H1 (cell line): ENCODE measurements around the gene PTPRD. TPM values are rescaled to one million over a fixed set of nuclear protein-coding genes. Genes with fewer than 3 reads are reported as not detected.

ENCODE experiments used
- CTCF ChIA-PET: fragments of 300-600 bp; sonication (Branson Sonifier 250); formaldehyde crosslinking; loops from one replicate; lab custom pipeline; 2021; ENCODE audit not compliant: partially characterized antibody; lab: Charles Lee
- POLR2A ChIA-PET: fragments of 300-600 bp; sonication (Branson Sonifier 250); formaldehyde crosslinking; loops from one replicate; lab custom pipeline; 2021; ENCODE audit warnings: inconsistent platforms; ENCODE audit not compliant: partially characterized antibody; lab: Charles Lee
- DNase-seq, 2 experiments: peaks; one replicate each; pipeline versions ENCODE4 v3.0.0 to v3.0.0-alpha.2; 2010 to 2022; ENCODE audit warnings: low spot score in 2 of 2, low read depth in 1 of 2, mixed read lengths in 1 of 2
- FAIRE-seq: peaks from 2 replicates; lab custom pipeline; 2011; peaks lifted over from hg19 to GRCh38; lab: Jason Lieb, UNC
- H2AFZ ChIP-seq: 2 replicates; pipeline ENCODE4 v1.8.1; 2012; ENCODE audit warnings: low read length, inconsistent platforms
- H2AK5ac ChIP-seq: 2 replicates; pipeline ENCODE4 v1.6.1; 2013; ENCODE audit warnings: low read depth, low read length
- H2BK120ac ChIP-seq: replicated peaks from 2 replicates; pipeline ENCODE3; 2013; ENCODE audit warnings: low read depth, low read length, inconsistent platforms
- H2BK12ac ChIP-seq: 2 replicates; pipeline ENCODE4 v1.6.1; 2013; ENCODE audit warnings: low read depth, low read length
- H2BK15ac ChIP-seq: 2 replicates; pipeline ENCODE4 v1.6.1; 2013; ENCODE audit warnings: low read length
- H2BK20ac ChIP-seq: 2 replicates; pipeline ENCODE4 v1.6.1; 2013; ENCODE audit warnings: low read length
- H2BK5ac ChIP-seq: 2 replicates; pipeline ENCODE4 v1.6.1; 2013; ENCODE audit warnings: low read depth, low read length
- H3K14ac ChIP-seq: 2 replicates; pipeline ENCODE4 v1.6.1; 2013; ENCODE audit warnings: inconsistent platforms; ENCODE audit not compliant: insufficient read length
- H3K18ac ChIP-seq: 2 replicates; pipeline ENCODE4 v1.6.1; 2013; ENCODE audit warnings: low read length; ENCODE audit errors: extremely low read depth
- H3K23ac ChIP-seq: 2 replicates; pipeline ENCODE4 v1.6.1; 2013; ENCODE audit warnings: inconsistent platforms; ENCODE audit not compliant: insufficient read length
- H3K23me2 ChIP-seq: 2 replicates; pipeline ENCODE4 v1.6.1; 2013; ENCODE audit warnings: low read depth, low read length
- H3K27ac ChIP-seq: 2 replicates; pipeline ENCODE4 v1.6.1; 2011; ENCODE audit warnings: low read depth, low read length, inconsistent platforms
- H3K27me3 ChIP-seq, 4 experiments: replicated peaks in 1 of 4; 1 replicate in 1 of 4; 2 replicates in 3 of 4; pipeline versions ENCODE4 v1.6.1 to v1.8.1; 2011 to 2013; ENCODE audit warnings: low read length in 3 of 4, mild to moderate bottlenecking in 3 of 4, inconsistent platforms in 2 of 4, mixed read lengths in 2 of 4, moderate library complexity in 1 of 4; ENCODE audit not compliant: control insufficient read depth in 3 of 4, insufficient read depth in 3 of 4; ENCODE audit errors: extremely low read depth in 1 of 4
- H3K36me3 ChIP-seq, 4 experiments: 2 replicates each; pipeline versions ENCODE4 v1.6.1 to v1.8.1; 2011 to 2013; ENCODE audit warnings: mild to moderate bottlenecking in 4 of 4, low read length in 3 of 4, moderate library complexity in 2 of 4, control low read depth in 1 of 4, inconsistent platforms in 1 of 4; ENCODE audit not compliant: insufficient read depth in 4 of 4, control insufficient read depth in 2 of 4
- H3K4ac ChIP-seq: replicated peaks from 2 replicates; pipeline ENCODE3; 2013; ENCODE audit warnings: low read length, low read depth, mixed read lengths, inconsistent platforms; ENCODE audit not compliant: insufficient read length
- H3K4me1 ChIP-seq, 4 experiments: replicated peaks in 1 of 4; 1 replicate in 1 of 4; 2 replicates in 3 of 4; pipeline versions ENCODE4 v1.6.1 to v1.8.1; 2011 to 2013; ENCODE audit warnings: low read length in 3 of 4, inconsistent platforms in 2 of 4, mixed read lengths in 1 of 4; ENCODE audit not compliant: insufficient read depth in 4 of 4, control insufficient read depth in 3 of 4
- H3K4me2 ChIP-seq, 2 experiments: 2 replicates each; pipeline versions ENCODE4 v1.6.1 to v1.8.1; 2011 to 2013; ENCODE audit warnings: low read depth in 2 of 2, low read length in 2 of 2, control low read depth in 1 of 2, inconsistent platforms in 1 of 2, mild to moderate bottlenecking in 1 of 2; ENCODE audit not compliant: insufficient read depth in 1 of 2
- H3K4me3 ChIP-seq, 4 experiments: fragments of 200-600, 300-600 bp in 1 of 4; sonication (generic), shearing (Covaris generic), sonication (Bioruptor Twin) in 1 of 4; 2 replicates each; pipeline versions ENCODE4 v1.5.1 to v1.8.1; 2011 to 2016; ENCODE audit warnings: low read length in 4 of 4, low read depth in 3 of 4, control low read depth in 2 of 4, inconsistent platforms in 2 of 4, mild to moderate bottlenecking in 2 of 4, mixed read lengths in 1 of 4, moderate library complexity in 1 of 4; ENCODE audit not compliant: insufficient read depth in 2 of 4; ENCODE audit errors: extremely low read depth in 1 of 4
- H3K56ac ChIP-seq: replicated peaks from 2 replicates; pipeline ENCODE3; 2013; ENCODE audit warnings: low read depth, mild to moderate bottlenecking, mixed read lengths, low read length, inconsistent platforms; ENCODE audit not compliant: insufficient read length
- H3K79me1 ChIP-seq: 2 replicates; pipeline ENCODE4 v1.6.1; 2013; ENCODE audit warnings: low read depth, low read length, control low read depth
- H3K79me2 ChIP-seq, 2 experiments: 2 replicates each; pipeline versions ENCODE4 v1.6.1 to v1.8.1; 2012 to 2013; ENCODE audit warnings: low read length in 2 of 2, mild to moderate bottlenecking in 2 of 2, inconsistent platforms in 1 of 2; ENCODE audit not compliant: insufficient read depth in 2 of 2, control insufficient read depth in 1 of 2
- H3K9ac ChIP-seq, 4 experiments: replicated peaks in 1 of 4; 1 replicate in 1 of 4; 2 replicates in 3 of 4; pipeline versions ENCODE4 v1.6.1 to v1.8.1; 2011 to 2013; ENCODE audit warnings: low read depth in 3 of 4, low read length in 3 of 4, control low read depth in 2 of 4, mild to moderate bottlenecking in 2 of 4, moderate library complexity in 2 of 4, inconsistent platforms in 1 of 4; ENCODE audit errors: extremely low read depth in 1 of 4
- H3K9me3 ChIP-seq, 2 experiments: 2 replicates each; pipeline versions ENCODE4 v1.6.1 to v1.8.1; 2012 to 2013; ENCODE audit warnings: mild to moderate bottlenecking in 2 of 2, moderate library complexity in 2 of 2, control low read depth in 1 of 2, inconsistent platforms in 1 of 2, low read depth in 1 of 2, low read length in 1 of 2, mixed read lengths in 1 of 2; ENCODE audit not compliant: insufficient read depth in 2 of 2
- H4K20me1 ChIP-seq, 2 experiments: replicated peaks in 1 of 2; 2 replicates each; pipeline versions ENCODE3 to v1.8.1; 2011 to 2013; ENCODE audit warnings: inconsistent platforms in 2 of 2, low read length in 2 of 2, mild to moderate bottlenecking in 1 of 2; ENCODE audit not compliant: insufficient read depth in 2 of 2, control insufficient read depth in 1 of 2
- H4K5ac ChIP-seq: 2 replicates; pipeline ENCODE4 v1.6.1; 2013; ENCODE audit warnings: low read length, low read depth, mixed read lengths, inconsistent platforms; ENCODE audit not compliant: insufficient read length
- H4K8ac ChIP-seq: 2 replicates; pipeline ENCODE4 v1.8.0; 2013; ENCODE audit warnings: mild to moderate bottlenecking, moderate library complexity, low read length, inconsistent platforms; ENCODE audit not compliant: insufficient read depth; ENCODE audit errors: extremely low read depth
- H4K91ac ChIP-seq: replicated peaks from 2 replicates; pipeline ENCODE3; 2013; ENCODE audit warnings: low read length, mixed read lengths, inconsistent platforms; ENCODE audit not compliant: insufficient read length
- ATF3 ChIP-seq: IDR thresholded peaks from 2 replicates; pipeline ENCODE4 v1.6.1; 2011; ENCODE audit warnings: low read depth, mild to moderate bottlenecking, low read length; ENCODE audit not compliant: insufficient read depth
- BCL11A ChIP-seq, 2 experiments: IDR thresholded peaks; one replicate each; pipeline ENCODE4 v1.6.1; 2011; ENCODE audit warnings: low read depth in 2 of 2, low read length in 2 of 2, mild to moderate bottlenecking in 2 of 2
- CBX8 ChIP-seq: fragments of 300-800, 300-1000 bp; sonication (generic); IDR thresholded peaks from 2 replicates; pipeline ENCODE4 v1.7.1; 2016; ENCODE audit warnings: low read depth, low read length, borderline replicate concordance
- CTBP2 ChIP-seq: IDR thresholded peaks from 2 replicates; pipeline ENCODE4 v1.7.0; 2011; ENCODE audit warnings: borderline replicate concordance, mild to moderate bottlenecking, moderate library complexity, mixed read lengths, low read length; ENCODE audit not compliant: insufficient read depth, insufficient read length
- GABPA ChIP-seq: IDR thresholded peaks from 2 replicates; pipeline ENCODE4 v1.6.1; 2011; ENCODE audit warnings: mild to moderate bottlenecking, low read length, moderate library complexity, borderline replicate concordance; ENCODE audit not compliant: insufficient read depth
- MAFK ChIP-seq: IDR thresholded peaks from 2 replicates; pipeline ENCODE4 v1.6.1; 2012; ENCODE audit warnings: low read depth, mild to moderate bottlenecking, improper control_type of control experiment, low read length
- POLR2AphosphoS5 ChIP-seq: IDR thresholded peaks from 2 replicates; pipeline ENCODE4 v1.6.1; 2011; ENCODE audit warnings: low read depth, low read length
- POU5F1 ChIP-seq: IDR thresholded peaks from 2 replicates; pipeline ENCODE4 v1.6.1; 2011; ENCODE audit warnings: low read depth, mild to moderate bottlenecking, low read length, moderate library complexity
- TAF7 ChIP-seq: optimal IDR thresholded peaks from 2 replicates; pipeline ENCODE3; 2011; ENCODE audit warnings: low read depth, mild to moderate bottlenecking, inconsistent platforms, low read length, moderate library complexity, borderline replicate concordance
- WGBS, 2 experiments: shearing (Covaris generic) in 1 of 2; methylation state at CpG; one replicate each; pipeline versions ENCODE4 v1.1.6 to v1.1.7; 2013 to 2015; ENCODE audit warnings: low lambda C conversion rate in 2 of 2, mixed read lengths in 2 of 2, inconsistent platforms in 1 of 2, low coverage in 1 of 2, missing lambda C conversion rate in 1 of 2; ENCODE audit not compliant: insufficient replicate concordance in 2 of 2, insufficient coverage in 1 of 2, insufficient read length in 1 of 2; ENCODE audit errors: extremely low coverage in 1 of 2, missing lambda C conversion rate in 1 of 2; 5-methylcytosine and 5-hydroxymethylcytosine counted together
- polyA plus RNA-seq, 7 experiments: library from polyadenylated mRNA; depleted of rRNA in 3 of 7; stranded (reverse) in 5 of 7; unstranded in 2 of 7; fragments of >200 nt in 5 of 7; fragments of 200-250 nt in 2 of 7; gene quantifications; 1 replicate in 5 of 7; 2 replicates in 1 of 7; 4 replicates in 1 of 7; pipeline versions ENCODE4 v1.2.1 to v1.2.3, GENCODE V29; 2011 to 2013; ENCODE audit warnings: missing spikeins in 2 of 7, mixed read lengths in 2 of 7
- total RNA-seq: library from RNA; stranded (reverse); fragmentation: NEBNext Ultra II Directional; extraction: Animal tissue kit (Norgen Biotek cat#: 25700); gene quantifications from 2 replicates; pipeline ENCODE4 v1.2.1, GENCODE V29; 2021
- TF ChIP-seq, protein P1 (sequence below): IDR thresholded peaks from 2 replicates; pipeline ENCODE4 v1.6.1; 2012; ENCODE audit warnings: low read length, inconsistent platforms

Gene PTPRD
- total and polyA plus RNA-seq, 2 of the 8 experiments (the other 6 are each of a cell fraction or from before 2014, with no cell fraction given), result 17.2 to 77.0 TPM

GRCh38 chr9:8366161-8366926 lies 2246.5 kb downstream of the PTPRD start:
- CTCF ChIA-PET, result no interaction called here
- no peaks in the 10 kb centered on the region for H3K79me2 ChIP-seq
- TF ChIP-seq POU5F1 (no peak), CTBP2 (no peak), CBX8 (no peak), POLR2AphosphoS5 (no peak), BCL11A (IDR thresholded peaks at IDR 0.05; ENCODE audit: low read depth in 2 of 2, low read length in 2 of 2) (no peak), MAFK (no peak), GABPA (no peak), ATF3 (no peak), TAF7 (no peak)
- TF ChIP-seq, protein P1, sequence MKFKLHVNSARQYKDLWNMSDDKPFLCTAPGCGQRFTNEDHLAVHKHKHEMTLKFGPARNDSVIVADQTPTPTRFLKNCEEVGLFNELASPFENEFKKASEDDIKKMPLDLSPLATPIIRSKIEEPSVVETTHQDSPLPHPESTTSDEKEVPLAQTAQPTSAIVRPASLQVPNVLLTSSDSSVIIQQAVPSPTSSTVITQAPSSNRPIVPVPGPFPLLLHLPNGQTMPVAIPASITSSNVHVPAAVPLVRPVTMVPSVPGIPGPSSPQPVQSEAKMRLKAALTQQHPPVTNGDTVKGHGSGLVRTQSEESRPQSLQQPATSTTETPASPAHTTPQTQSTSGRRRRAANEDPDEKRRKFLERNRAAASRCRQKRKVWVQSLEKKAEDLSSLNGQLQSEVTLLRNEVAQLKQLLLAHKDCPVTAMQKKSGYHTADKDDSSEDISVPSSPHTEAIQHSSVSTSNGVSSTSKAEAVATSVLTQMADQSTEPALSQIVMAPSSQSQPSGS, result no peak

More at GRCh38 chr9:8366161-8366926, 2246.5 kb downstream of the PTPRD start:
- Histone ChIP-seq H3K56ac (no peak overlapping the region), H2AK5ac (no peak overlapping the region), H2BK12ac (no peak overlapping the region), H4K5ac (no peak overlapping the region), H2BK120ac (no peak overlapping the region), H3K27ac (no peak overlapping the region), H2AFZ (no peak overlapping the region), H3K36me3 (no peaks in the 10 kb centered on the region), H3K4me3 (no peak overlapping the region), H3K4me1 (no peaks in the 10 kb centered on the region), H3K9ac (no peak overlapping the region), H4K91ac (no peak overlapping the region), H3K23ac (no peak overlapping the region), H3K4ac (no peak overlapping the region), H3K14ac (no peak overlapping the region), H2BK15ac (no peak overlapping the region), H4K20me1 (no peaks in the 10 kb centered on the region), H3K79me1 (no peaks in the 10 kb centered on the region), H3K27me3 (no peaks in the 10 kb centered on the region), H3K4me2 (no peak overlapping the region), H2BK20ac (no peak overlapping the region), H3K23me2 (no peaks in the 10 kb centered on the region), H3K18ac (no peak overlapping the region), H3K9me3 (no peaks in the 10 kb centered on the region), H4K8ac (no peak overlapping the region), H2BK5ac (no peak overlapping the region)
- POLR2A ChIA-PET, result no interaction called here
- FAIRE-seq (no peak), DNase-seq (no peak)
- WGBS, 2 experiments, result 87% methylated on average over 3 of the region's 3 CpGs; no CpG with 5 or more reads in 1 of the 2 experiments
